Endodermal cell (in vitro differentiated cells): ENCODE data around the gene WDR86. TPM values are rescaled to one million over a fixed set of nuclear protein-coding genes. Genes with fewer than 3 reads are reported as not detected.

ENCODE experiments used
- DNase-seq: peaks from one replicate; pipeline ENCODE4 v3.0.0-alpha.2; 2017
- H3K27ac ChIP-seq: 2 replicates; pipeline ENCODE4 v1.5.1; 2013; ENCODE audit warnings: mild to moderate bottlenecking, low read depth, low read length, moderate library complexity
- H3K27me3 ChIP-seq: 2 replicates; pipeline ENCODE4 v1.6.1; 2013; ENCODE audit warnings: mild to moderate bottlenecking, low read length, moderate library complexity; ENCODE audit not compliant: insufficient read depth, control insufficient read depth, poor library complexity, severe bottlenecking
- H3K36me3 ChIP-seq: 2 replicates; pipeline ENCODE4 v1.7.0; 2013; ENCODE audit warnings: mild to moderate bottlenecking, low read length, moderate library complexity; ENCODE audit not compliant: control insufficient read depth, insufficient read depth
- H3K4me1 ChIP-seq: one replicate; pipeline ENCODE4 v1.7.0; 2013; ENCODE audit warnings: low read length; ENCODE audit not compliant: control insufficient read depth, insufficient read depth
- H3K4me3 ChIP-seq: 2 replicates; pipeline ENCODE4 v1.5.1; 2013; ENCODE audit warnings: mild to moderate bottlenecking, low read length, moderate library complexity
- H3K9ac ChIP-seq: 2 replicates; pipeline ENCODE4 v1.6.1; 2013; ENCODE audit warnings: mild to moderate bottlenecking, low read length, moderate library complexity; ENCODE audit not compliant: poor library complexity, severe bottlenecking; ENCODE audit errors: extremely low read depth
- H3K9me3 ChIP-seq: 2 replicates; pipeline ENCODE4 v1.6.1; 2013; ENCODE audit warnings: mild to moderate bottlenecking, low read length, moderate library complexity; ENCODE audit not compliant: control insufficient read depth
- H3K27ac Mint-ChIP-seq: 2 replicates; pipeline ENCODE4 v1.8.0; 2020; ENCODE audit warnings: mixed read lengths
- H3K27me3 Mint-ChIP-seq: 2 replicates; pipeline ENCODE4 v1.8.0; 2021; ENCODE audit warnings: mild to moderate bottlenecking, mixed read lengths; ENCODE audit not compliant: insufficient read depth
- H3K36me3 Mint-ChIP-seq: 2 replicates; pipeline ENCODE4 v1.8.0; 2020; ENCODE audit warnings: low read depth, mixed read lengths
- H3K4me1 Mint-ChIP-seq: 2 replicates; pipeline ENCODE4 v1.8.0; 2020; ENCODE audit warnings: mixed read lengths
- H3K4me3 Mint-ChIP-seq: 2 replicates; pipeline ENCODE4 v1.8.0; 2020; ENCODE audit warnings: mild to moderate bottlenecking, moderate library complexity, mixed read lengths
- H3K9me3 Mint-ChIP-seq: 2 replicates; pipeline ENCODE4 v1.8.0; 2020; ENCODE audit warnings: mild to moderate bottlenecking, mixed read lengths
- CTCF ChIP-seq: fragments of 200-600 bp; sonication (generic); conservative IDR thresholded peaks from 2 replicates; pipeline ENCODE4 v1.5.0; 2021; ENCODE audit warnings: antibody characterized with exemption, mild to moderate bottlenecking
- whole genome bisulfite sequencing, 2 experiments: methylation state at CpG; one replicate each; pipeline versions ENCODE4 v1.1.5 to v1.1.7; 2013; ENCODE audit warnings: missing lambda C conversion rate in 2 of 2, mixed read lengths in 1 of 2; ENCODE audit not compliant: insufficient coverage in 1 of 2, insufficient read length in 1 of 2; 5-methylcytosine and 5-hydroxymethylcytosine counted together
- total RNA-seq, 2 donors: library from RNA; stranded (reverse); fragmentation: NEBNext Ultra II Directional in 1 of 2; extraction: Animal tissue kit (Norgen Biotek cat#: 25700) in 1 of 2; gene quantifications; 2 replicates in 1 of 2; 3 replicates in 1 of 2; pipeline ENCODE4 v1.2.1, GENCODE V29; 2021

Gene WDR86
- total RNA-seq, 2 donors from 2014 or later = 83.3 to 94.2 TPM

- no peaks in the 10 kb centered on the region for H3K9me3 ChIP-seq
- H3K27me3 ChIP-seq = peaks cover 2% of the 10 kb centered on the region
- H3K36me3 ChIP-seq = peaks cover 18% of the 10 kb centered on the region
- H3K9me3 Mint-ChIP-seq = no peaks in the 10 kb centered on the region
- H3K4me1 ChIP-seq = no peaks in the 10 kb centered on the region
- no peak for DNase-seq
- H3K27me3 Mint-ChIP-seq = peaks cover 6% of the 10 kb centered on the region
- no peak for TF ChIP-seq CTCF
- H3K4me3 Mint-ChIP-seq = no peak overlapping the region
- H3K4me3 ChIP-seq = no peak overlapping the region
- H3K27ac ChIP-seq = no peak overlapping the region
- H3K27ac Mint-ChIP-seq = no peak overlapping the region
- no peak overlapping the region for H3K9ac ChIP-seq
- peaks cover 43% of the 10 kb centered on the region for H3K36me3 Mint-ChIP-seq
- H3K4me1 Mint-ChIP-seq = peaks cover 4% of the 10 kb centered on the region
- WGBS, 2 experiments = 93 to 94% methylated on average over 12 to 21 of the region's 21 CpGs
Measured at GRCh38 chr7:151389096-151389767, 20.6 kb downstream of the WDR86 start.

- Histone ChIP-seq H3K9me3 (no peaks in the 10 kb centered on the region), H3K4me3 (no peak overlapping the region), H3K4me1 (no peaks in the 10 kb centered on the region), H3K9ac (no peak overlapping the region), H3K36me3 (peaks cover 13% of the 10 kb centered on the region), H3K27ac (no peak overlapping the region), H3K27me3 (peaks cover 10% of the 10 kb centered on the region)
- Mint-ChIP-seq H3K9me3 (no peaks in the 10 kb centered on the region), H3K4me1 (peaks cover 4% of the 10 kb centered on the region), H3K4me3 (no peak overlapping the region), H3K36me3 (peaks cover 47% of the 10 kb centered on the region), H3K27ac (no peak overlapping the region), H3K27me3 (peaks cover 14% of the 10 kb centered on the region)
- TF ChIP-seq CTCF = no peak
- 87 to 89% methylated on average over 4 to 10 of the region's 10 CpGs for WGBS, 2 experiments
- no peak for DNase-seq
Measured at GRCh38 chr7:151388430-151388829, 21.4 kb downstream of the WDR86 start.

- WGBS, 2 experiments = 93 to 98% methylated on average over 6 to 8 of the region's 8 CpGs
- H3K27me3 Mint-ChIP-seq = peaks cover 18% of the 10 kb centered on the region
- H3K27ac Mint-ChIP-seq = no peak overlapping the region
- H3K36me3 Mint-ChIP-seq = peaks cover 49% of the 10 kb centered on the region
- no peak overlapping the region for H3K4me3 ChIP-seq
- H3K9me3 ChIP-seq = no peaks in the 10 kb centered on the region
- H3K36me3 ChIP-seq = peaks cover 13% of the 10 kb centered on the region
- peaks cover 15% of the 10 kb centered on the region for H3K27me3 ChIP-seq
- no peak for TF ChIP-seq CTCF
- H3K4me3 Mint-ChIP-seq = no peak overlapping the region
- H3K27ac ChIP-seq = no peak overlapping the region
- DNase-seq = no peak
- H3K9ac ChIP-seq = no peak overlapping the region
- no peaks in the 10 kb centered on the region for H3K4me1 ChIP-seq
- peaks cover 4% of the 10 kb centered on the region for H3K4me1 Mint-ChIP-seq
- H3K9me3 Mint-ChIP-seq = no peaks in the 10 kb centered on the region
Measured at GRCh38 chr7:151388007-151388297, 21.9 kb downstream of the WDR86 start.
